BLaER1 (cell line): Measurements from ENCODE around the gene INSYN1.

Experiments used
- H3K27ac ChIP-seq: shearing (Covaris generic); formaldehyde crosslinking; 2 replicates; pipeline ENCODE4 v1.8.1; 2022
- H3K27me3 ChIP-seq: shearing (Covaris generic); formaldehyde crosslinking; 2 replicates; pipeline ENCODE4 v1.8.1; 2022
- H3K36me3 ChIP-seq: shearing (Covaris generic); formaldehyde crosslinking; 2 replicates; pipeline ENCODE4 v1.8.1; 2022
- H3K4me1 ChIP-seq: shearing (Covaris generic); formaldehyde crosslinking; 2 replicates; pipeline ENCODE4 v1.8.1; 2022
- H3K4me2 ChIP-seq: shearing (Covaris generic); formaldehyde crosslinking; 2 replicates; pipeline ENCODE4 v1.8.1; 2022
- H3K4me3 ChIP-seq: shearing (Covaris generic); formaldehyde crosslinking; 2 replicates; pipeline ENCODE4 v1.8.1; 2022
- H3K9ac ChIP-seq: shearing (Covaris generic); formaldehyde crosslinking; 2 replicates; pipeline ENCODE4 v1.8.1; 2022
- H3K9me3 ChIP-seq: shearing (Covaris generic); formaldehyde crosslinking; 2 replicates; pipeline ENCODE4 v1.8.1; 2022
- H4K20me1 ChIP-seq: shearing (Covaris generic); formaldehyde crosslinking; 2 replicates; pipeline ENCODE4 v1.8.1; 2022
- Cebpa-rat ChIP-seq: shearing (Covaris generic); IDR thresholded peaks from 2 replicates; pipeline ENCODE4 v1.8.1; 2022

INSYN1 gene

GRCh38 chr15:73696641-73697001 is 56.5 kb downstream of the INSYN1 start:
- peak overlapping the region; percentile 85 for H3K4me2 ChIP-seq
- TF ChIP-seq Cebpa-rat = no peak
- peaks cover 66% of the 10 kb centered on the region for H3K4me1 ChIP-seq
- H3K4me3 ChIP-seq = no peak overlapping the region
- H3K36me3 ChIP-seq = no peaks in the 10 kb centered on the region
- H3K27ac ChIP-seq = peak overlapping the region; percentile 54
- no peak overlapping the region for H3K9ac ChIP-seq
- H3K27me3 ChIP-seq = no peaks in the 10 kb centered on the region
- no peaks in the 10 kb centered on the region for H3K9me3 ChIP-seq
- H4K20me1 ChIP-seq = peaks cover 92% of the 10 kb centered on the region

GRCh38 chr15:73695773-73696640 is 57.1 kb downstream of the INSYN1 start:
- Histone ChIP-seq H3K4me2 (peak overlapping the region; percentile 85), H3K27ac (peak overlapping the region; percentile 54), H3K36me3 (no peaks in the 10 kb centered on the region), H3K9me3 (no peaks in the 10 kb centered on the region), H3K4me3 (no peak overlapping the region), H3K4me1 (peaks cover 66% of the 10 kb centered on the region), H3K27me3 (no peaks in the 10 kb centered on the region), H3K9ac (no peak overlapping the region), H4K20me1 (peaks cover 92% of the 10 kb centered on the region)
- TF ChIP-seq Cebpa-rat = no peak

GRCh38 chr15:73694419-73694818 is 58.7 kb downstream of the INSYN1 start:
- H3K9me3 ChIP-seq = no peaks in the 10 kb centered on the region
- peak overlapping the region; percentile 85 for H3K4me2 ChIP-seq
- H3K27me3 ChIP-seq = no peaks in the 10 kb centered on the region
- peaks cover 100% of the 10 kb centered on the region for H4K20me1 ChIP-seq
- no peak overlapping the region for H3K27ac ChIP-seq
- TF ChIP-seq Cebpa-rat = no peak
- no peak overlapping the region for H3K9ac ChIP-seq
- H3K36me3 ChIP-seq = no peaks in the 10 kb centered on the region
- no peak overlapping the region for H3K4me3 ChIP-seq
- peaks cover 59% of the 10 kb centered on the region for H3K4me1 ChIP-seq

DNA sequence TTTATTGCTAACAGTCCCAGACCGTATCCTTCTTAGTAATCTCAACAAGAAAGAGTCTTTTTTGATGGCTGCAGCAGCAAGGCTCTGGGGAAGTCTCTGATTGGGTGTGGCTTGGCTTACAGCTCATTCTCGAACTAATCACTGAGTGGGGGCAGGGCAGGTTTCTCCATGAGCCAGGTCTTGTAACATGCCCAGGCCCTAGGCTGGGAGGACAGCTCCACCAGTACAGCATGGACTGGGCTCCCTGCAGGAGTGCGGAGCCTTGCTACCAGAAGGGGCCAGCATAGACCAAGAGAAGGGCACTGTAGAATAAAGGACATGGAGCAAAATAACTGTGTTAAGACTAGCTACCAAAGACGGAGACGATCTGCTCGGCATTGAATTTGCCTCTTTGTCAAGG is 61.8 kb downstream of the INSYN1 start:
- peaks cover 96% of the 10 kb centered on the region for H4K20me1 ChIP-seq
- H3K36me3 ChIP-seq = no peaks in the 10 kb centered on the region
- H3K27me3 ChIP-seq = no peaks in the 10 kb centered on the region
- H3K9me3 ChIP-seq = no peaks in the 10 kb centered on the region
- H3K4me2 ChIP-seq = no peak overlapping the region
- H3K4me3 ChIP-seq = no peak overlapping the region
- H3K27ac ChIP-seq = no peak overlapping the region
- peaks cover 35% of the 10 kb centered on the region for H3K4me1 ChIP-seq
- no peak for TF ChIP-seq Cebpa-rat
- H3K9ac ChIP-seq = no peak overlapping the region

DNA sequence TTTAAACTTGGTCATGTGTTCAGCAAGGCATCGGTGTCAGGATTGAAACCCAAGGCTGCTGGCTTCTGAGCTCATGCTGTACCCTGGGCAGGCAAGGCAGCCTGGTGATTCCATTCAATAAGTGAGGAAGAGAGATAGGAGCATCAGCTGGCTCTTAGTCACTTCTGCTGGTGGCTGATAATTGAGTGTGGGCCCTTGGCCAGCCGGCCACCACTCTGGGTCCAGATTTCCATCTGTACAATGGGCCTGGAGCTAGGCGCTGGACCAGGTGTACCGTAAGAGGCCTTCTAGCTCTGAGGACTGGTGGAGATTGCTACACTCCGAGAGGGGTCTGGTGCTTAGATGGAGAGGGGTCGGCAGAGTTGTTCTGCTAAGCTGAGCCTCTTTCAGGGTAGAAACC is 64.7 kb downstream of the INSYN1 start:
- no peak for TF ChIP-seq Cebpa-rat
- H3K27me3 ChIP-seq = no peaks in the 10 kb centered on the region
- H3K4me2 ChIP-seq = no peak overlapping the region
- no peak overlapping the region for H3K27ac ChIP-seq
- H4K20me1 ChIP-seq = peaks cover 75% of the 10 kb centered on the region
- no peaks in the 10 kb centered on the region for H3K9me3 ChIP-seq
- peaks cover 21% of the 10 kb centered on the region for H3K4me1 ChIP-seq
- no peaks in the 10 kb centered on the region for H3K36me3 ChIP-seq
- H3K4me3 ChIP-seq = no peak overlapping the region
- H3K9ac ChIP-seq = no peak overlapping the region

DNA sequence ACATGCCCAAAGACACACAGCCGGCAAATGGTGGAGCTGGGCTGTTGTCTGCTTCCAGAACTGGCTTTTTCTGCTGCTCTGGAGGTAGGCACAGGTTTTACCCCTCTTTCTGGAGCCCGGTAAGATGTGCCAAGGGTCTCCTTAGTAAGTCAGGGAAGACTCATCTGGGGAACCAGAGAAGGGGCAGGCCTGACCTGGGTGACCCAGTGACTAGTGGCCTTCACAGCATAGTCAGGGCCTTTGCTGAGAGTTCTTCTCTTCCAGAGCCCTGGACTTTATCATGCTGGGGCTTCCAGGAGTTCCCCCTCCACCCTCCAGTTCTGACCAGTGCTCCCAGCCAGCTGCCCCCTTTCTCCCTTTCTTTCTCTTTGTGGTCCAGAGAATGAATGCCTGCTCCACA is 65.8 kb downstream of the INSYN1 start:
- no peaks in the 10 kb centered on the region for H3K27me3 ChIP-seq
- H3K9me3 ChIP-seq = no peaks in the 10 kb centered on the region
- H3K4me2 ChIP-seq = no peak overlapping the region
- no peak overlapping the region for H3K27ac ChIP-seq
- no peak overlapping the region for H3K9ac ChIP-seq
- peaks cover 26% of the 10 kb centered on the region for H3K4me1 ChIP-seq
- no peak for TF ChIP-seq Cebpa-rat
- H3K4me3 ChIP-seq = no peak overlapping the region
- H4K20me1 ChIP-seq = peaks cover 64% of the 10 kb centered on the region
- H3K36me3 ChIP-seq = no peaks in the 10 kb centered on the region

DNA sequence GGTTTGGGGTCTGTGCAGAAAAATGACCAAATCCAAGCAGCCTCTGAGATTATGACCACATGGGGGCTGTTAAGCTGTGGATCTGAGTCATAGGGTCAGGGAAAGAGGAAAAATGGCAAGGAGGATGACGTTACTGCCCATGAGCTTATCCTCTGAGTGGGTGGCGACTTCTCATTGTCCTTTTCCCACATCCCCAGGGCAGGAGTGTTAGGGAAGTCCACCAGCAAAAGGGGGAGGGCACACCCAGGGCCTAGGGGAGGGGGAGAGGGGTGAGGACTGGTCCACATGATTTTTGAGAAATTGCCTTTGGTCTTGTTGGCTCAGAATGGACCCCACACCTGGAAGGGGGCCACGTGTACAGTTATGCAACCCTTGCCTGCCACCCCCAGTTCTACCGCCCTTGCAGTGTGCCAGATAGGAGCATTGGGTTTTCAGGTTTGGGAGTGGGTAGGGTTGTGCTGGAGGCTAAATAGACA is 66.3 kb downstream of the INSYN1 start:
- TF ChIP-seq Cebpa-rat = no peak
- Histone ChIP-seq H3K9ac (no peak overlapping the region), H3K27ac (no peak overlapping the region)

DNA sequence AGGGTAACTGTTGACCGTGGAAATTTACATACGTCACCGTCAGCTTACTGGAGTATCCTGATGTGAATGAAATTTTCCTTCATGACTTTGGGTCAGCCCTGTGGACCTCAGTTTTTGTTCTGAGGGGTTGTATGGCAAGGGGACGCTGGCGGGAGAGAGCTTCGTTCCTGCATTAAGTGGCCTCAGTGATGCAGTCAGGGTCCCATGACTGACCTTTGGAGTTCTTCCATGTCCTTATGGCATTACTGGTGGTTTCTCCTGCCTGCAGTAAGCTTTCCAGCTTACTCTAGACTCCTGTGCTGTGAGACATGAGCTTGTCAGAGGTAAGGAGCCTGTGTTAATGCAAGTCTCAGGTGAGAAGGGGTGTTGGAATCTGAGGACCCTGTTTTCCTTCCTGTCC is 67.2 kb downstream of the INSYN1 start:
- no peaks in the 10 kb centered on the region for H3K27me3 ChIP-seq
- H3K9me3 ChIP-seq = no peaks in the 10 kb centered on the region
- H4K20me1 ChIP-seq = peaks cover 50% of the 10 kb centered on the region
- no peaks in the 10 kb centered on the region for H3K36me3 ChIP-seq
- TF ChIP-seq Cebpa-rat = no peak
- H3K4me2 ChIP-seq = peak overlapping the region; percentile 80
- H3K27ac ChIP-seq = no peak overlapping the region
- H3K4me3 ChIP-seq = no peak overlapping the region
- no peak overlapping the region for H3K9ac ChIP-seq
- peaks cover 26% of the 10 kb centered on the region for H3K4me1 ChIP-seq

More for the DNA sequence above, 66.3 kb downstream of the INSYN1 start:
- H3K4me1 ChIP-seq = peaks cover 26% of the 10 kb centered on the region
- no peaks in the 10 kb centered on the region for H3K27me3 ChIP-seq
- no peak overlapping the region for H3K4me2 ChIP-seq
- H4K20me1 ChIP-seq = peaks cover 58% of the 10 kb centered on the region
- no peak overlapping the region for H3K4me3 ChIP-seq
- no peaks in the 10 kb centered on the region for H3K36me3 ChIP-seq
- H3K9me3 ChIP-seq = no peaks in the 10 kb centered on the region
